Endodermal cell (in vitro differentiated cells): ENCODE results near the gene PRR30. TPM values are rescaled to one million over a fixed set of nuclear protein-coding genes. Genes with fewer than 3 reads are reported as not detected.

Source experiments
- DNase-seq: peaks from one replicate; pipeline ENCODE4 v3.0.0-alpha.2; 2017
- H3K27ac ChIP-seq: 2 replicates; pipeline ENCODE4 v1.5.1; 2013; ENCODE audit warnings: mild to moderate bottlenecking, low read depth, low read length, moderate library complexity
- H3K27me3 ChIP-seq: 2 replicates; pipeline ENCODE4 v1.6.1; 2013; ENCODE audit warnings: mild to moderate bottlenecking, low read length, moderate library complexity; ENCODE audit not compliant: insufficient read depth, control insufficient read depth, poor library complexity, severe bottlenecking
- H3K36me3 ChIP-seq: 2 replicates; pipeline ENCODE4 v1.7.0; 2013; ENCODE audit warnings: mild to moderate bottlenecking, low read length, moderate library complexity; ENCODE audit not compliant: control insufficient read depth, insufficient read depth
- H3K4me1 ChIP-seq: one replicate; pipeline ENCODE4 v1.7.0; 2013; ENCODE audit warnings: low read length; ENCODE audit not compliant: control insufficient read depth, insufficient read depth
- H3K4me3 ChIP-seq: 2 replicates; pipeline ENCODE4 v1.5.1; 2013; ENCODE audit warnings: mild to moderate bottlenecking, low read length, moderate library complexity
- H3K9ac ChIP-seq: 2 replicates; pipeline ENCODE4 v1.6.1; 2013; ENCODE audit warnings: mild to moderate bottlenecking, low read length, moderate library complexity; ENCODE audit not compliant: poor library complexity, severe bottlenecking; ENCODE audit errors: extremely low read depth
- H3K9me3 ChIP-seq: 2 replicates; pipeline ENCODE4 v1.6.1; 2013; ENCODE audit warnings: mild to moderate bottlenecking, low read length, moderate library complexity; ENCODE audit not compliant: control insufficient read depth
- H3K27ac Mint-ChIP-seq: 2 replicates; pipeline ENCODE4 v1.8.0; 2020; ENCODE audit warnings: mixed read lengths
- H3K27me3 Mint-ChIP-seq: 2 replicates; pipeline ENCODE4 v1.8.0; 2021; ENCODE audit warnings: mild to moderate bottlenecking, mixed read lengths; ENCODE audit not compliant: insufficient read depth
- H3K36me3 Mint-ChIP-seq: 2 replicates; pipeline ENCODE4 v1.8.0; 2020; ENCODE audit warnings: low read depth, mixed read lengths
- H3K4me1 Mint-ChIP-seq: 2 replicates; pipeline ENCODE4 v1.8.0; 2020; ENCODE audit warnings: mixed read lengths
- H3K4me3 Mint-ChIP-seq: 2 replicates; pipeline ENCODE4 v1.8.0; 2020; ENCODE audit warnings: mild to moderate bottlenecking, moderate library complexity, mixed read lengths
- H3K9me3 Mint-ChIP-seq: 2 replicates; pipeline ENCODE4 v1.8.0; 2020; ENCODE audit warnings: mild to moderate bottlenecking, mixed read lengths
- WGBS, 2 experiments: methylation state at CpG; one replicate each; pipeline versions ENCODE4 v1.1.5 to v1.1.7; 2013; ENCODE audit warnings: missing lambda C conversion rate in 2 of 2, mixed read lengths in 1 of 2; ENCODE audit not compliant: insufficient coverage in 1 of 2, insufficient read length in 1 of 2; 5-methylcytosine and 5-hydroxymethylcytosine counted together
- total RNA-seq, 2 donors: library from RNA; stranded (reverse); fragmentation: NEBNext Ultra II Directional in 1 of 2; extraction: Animal tissue kit (Norgen Biotek cat#: 25700) in 1 of 2; gene quantifications; 2 replicates in 1 of 2; 3 replicates in 1 of 2; pipeline ENCODE4 v1.2.1, GENCODE V29; 2021
- TF ChIP-seq, protein P1 (sequence below): fragments of 200-600 bp; sonication (generic); conservative IDR thresholded peaks from 2 replicates; pipeline ENCODE4 v1.5.0; 2021; ENCODE audit warnings: antibody characterized with exemption, mild to moderate bottlenecking

PRR30 gene
- total RNA-seq, 2 donors from 2014 or later, result not detected

DNA sequence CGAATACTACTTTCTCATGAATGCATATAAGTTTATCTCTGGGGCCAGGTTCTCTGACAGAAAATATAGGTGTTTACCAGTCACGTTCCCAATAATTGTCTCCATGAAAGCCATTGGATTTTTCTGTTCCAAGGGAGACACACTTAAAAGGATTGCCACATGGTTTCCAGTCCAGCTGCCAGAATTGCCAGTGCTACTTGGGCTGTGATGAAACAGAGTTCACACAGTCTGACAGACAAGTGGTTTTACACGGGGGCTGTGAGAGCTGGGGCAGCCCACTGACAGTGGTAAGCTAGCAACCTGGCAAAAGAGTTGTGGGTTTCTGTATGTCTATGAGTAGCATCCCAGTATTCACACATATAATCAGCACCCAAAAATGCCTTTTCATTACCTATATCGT lies 44.9 kb upstream of the PRR30 start:
- H3K4me3 ChIP-seq, result no peak overlapping the region
- WGBS, 2 experiments, result 88 to 95% methylated on average over 2 to 4 of the region's 4 CpGs
- no peak overlapping the region for H3K27ac Mint-ChIP-seq
- H3K36me3 Mint-ChIP-seq, result no peaks in the 10 kb centered on the region
- no peaks in the 10 kb centered on the region for H3K4me1 ChIP-seq
- no peak for DNase-seq
- H3K27me3 ChIP-seq, result no peaks in the 10 kb centered on the region
- H3K36me3 ChIP-seq, result no peaks in the 10 kb centered on the region
- H3K27ac ChIP-seq, result no peak overlapping the region
- H3K27me3 Mint-ChIP-seq, result peaks cover 9% of the 10 kb centered on the region
- H3K4me1 Mint-ChIP-seq, result peaks cover 2% of the 10 kb centered on the region
- H3K9me3 ChIP-seq, result no peaks in the 10 kb centered on the region
- no peak overlapping the region for H3K4me3 Mint-ChIP-seq
- TF ChIP-seq, protein P1, sequence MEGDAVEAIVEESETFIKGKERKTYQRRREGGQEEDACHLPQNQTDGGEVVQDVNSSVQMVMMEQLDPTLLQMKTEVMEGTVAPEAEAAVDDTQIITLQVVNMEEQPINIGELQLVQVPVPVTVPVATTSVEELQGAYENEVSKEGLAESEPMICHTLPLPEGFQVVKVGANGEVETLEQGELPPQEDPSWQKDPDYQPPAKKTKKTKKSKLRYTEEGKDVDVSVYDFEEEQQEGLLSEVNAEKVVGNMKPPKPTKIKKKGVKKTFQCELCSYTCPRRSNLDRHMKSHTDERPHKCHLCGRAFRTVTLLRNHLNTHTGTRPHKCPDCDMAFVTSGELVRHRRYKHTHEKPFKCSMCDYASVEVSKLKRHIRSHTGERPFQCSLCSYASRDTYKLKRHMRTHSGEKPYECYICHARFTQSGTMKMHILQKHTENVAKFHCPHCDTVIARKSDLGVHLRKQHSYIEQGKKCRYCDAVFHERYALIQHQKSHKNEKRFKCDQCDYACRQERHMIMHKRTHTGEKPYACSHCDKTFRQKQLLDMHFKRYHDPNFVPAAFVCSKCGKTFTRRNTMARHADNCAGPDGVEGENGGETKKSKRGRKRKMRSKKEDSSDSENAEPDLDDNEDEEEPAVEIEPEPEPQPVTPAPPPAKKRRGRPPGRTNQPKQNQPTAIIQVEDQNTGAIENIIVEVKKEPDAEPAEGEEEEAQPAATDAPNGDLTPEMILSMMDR, result no peak
- H3K9ac ChIP-seq, result no peak overlapping the region
- H3K9me3 Mint-ChIP-seq, result no peaks in the 10 kb centered on the region

DNA sequence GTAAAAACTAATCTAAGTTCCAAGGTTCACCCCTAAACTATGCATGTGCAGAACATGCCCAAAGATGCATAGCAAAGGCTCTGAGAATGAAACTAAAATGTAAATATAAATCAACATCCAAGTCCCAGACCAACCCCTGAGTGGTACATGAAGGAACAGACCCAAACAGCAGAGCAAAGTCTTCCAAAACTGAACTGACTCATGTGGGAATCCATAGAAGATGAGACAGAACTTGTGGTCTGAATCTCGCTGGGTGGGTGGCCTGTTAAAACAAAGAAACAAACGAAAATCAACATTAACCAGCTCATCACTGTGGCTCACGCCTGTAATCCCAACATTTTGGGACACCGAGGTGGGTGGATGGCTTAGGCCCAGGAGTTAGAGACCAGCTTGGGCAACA lies 43.1 kb upstream of the PRR30 start:
- WGBS, 2 experiments, result 69 to 71% methylated on average over 4 of the region's 4 CpGs
- H3K36me3 ChIP-seq, result no peaks in the 10 kb centered on the region

DNA sequence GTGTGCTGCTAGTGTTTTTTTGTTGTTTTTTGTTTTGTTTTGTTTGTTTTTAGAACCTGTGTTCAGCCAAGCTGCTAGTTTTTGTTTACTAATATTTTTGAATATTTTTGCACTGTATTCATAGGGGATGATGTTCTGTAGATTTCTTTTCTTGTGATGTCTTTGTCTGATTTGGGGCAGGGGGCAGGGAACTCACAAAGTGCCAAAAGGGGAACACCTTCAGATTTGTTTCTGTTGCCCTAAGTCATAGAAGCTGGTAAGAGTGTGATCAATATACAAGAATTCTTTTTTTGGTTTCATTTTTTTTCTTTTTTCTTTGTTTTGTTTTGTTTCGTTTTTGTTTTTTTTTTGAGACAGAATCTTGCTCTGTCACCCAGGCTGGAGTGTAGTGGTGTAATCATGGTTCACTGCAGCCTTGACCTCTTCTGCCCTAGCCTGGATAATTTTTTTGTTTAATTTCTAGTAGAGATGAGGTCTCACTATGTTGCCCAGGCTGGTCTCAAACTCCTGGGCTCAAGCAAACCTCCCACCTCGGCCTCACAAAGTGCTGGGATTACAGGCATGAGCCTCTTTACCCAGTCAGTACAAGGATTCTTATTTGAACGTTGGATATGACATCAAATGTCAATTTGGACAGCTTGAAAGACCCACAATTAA lies 40.3 kb upstream of the PRR30 start:
- Histone ChIP-seq H3K4me3 (no peak overlapping the region), H3K27ac (no peak overlapping the region), H3K9ac (no peak overlapping the region), H3K36me3 (no peaks in the 10 kb centered on the region), H3K9me3 (no peaks in the 10 kb centered on the region), H3K4me1 (no peaks in the 10 kb centered on the region), H3K27me3 (no peaks in the 10 kb centered on the region)
- TF ChIP-seq, protein P1, result no peak
- no peak for DNase-seq
- 68 to 88% methylated on average over 2 of the region's 3 CpGs for WGBS, 2 experiments
- H3K4me3 Mint-ChIP-seq, result no peak overlapping the region
- no peaks in the 10 kb centered on the region for H3K9me3 Mint-ChIP-seq
- H3K4me1 Mint-ChIP-seq, result no peaks in the 10 kb centered on the region
- H3K27ac Mint-ChIP-seq, result no peak overlapping the region
- H3K36me3 Mint-ChIP-seq, result no peaks in the 10 kb centered on the region
- H3K27me3 Mint-ChIP-seq, result peaks cover 10% of the 10 kb centered on the region

More for the DNA sequence above, 43.1 kb upstream of the PRR30 start:
- Histone ChIP-seq H3K4me1 (no peaks in the 10 kb centered on the region), H3K4me3 (no peak overlapping the region), H3K9ac (no peak overlapping the region), H3K9me3 (no peaks in the 10 kb centered on the region), H3K27me3 (no peaks in the 10 kb centered on the region), H3K27ac (no peak overlapping the region)
- H3K27me3 Mint-ChIP-seq, result peaks cover 10% of the 10 kb centered on the region
- H3K36me3 Mint-ChIP-seq, result no peaks in the 10 kb centered on the region
- DNase-seq, result no peak
- TF ChIP-seq, protein P1, result no peak
- H3K4me3 Mint-ChIP-seq, result no peak overlapping the region
- no peak overlapping the region for H3K27ac Mint-ChIP-seq
- no peaks in the 10 kb centered on the region for H3K9me3 Mint-ChIP-seq
- H3K4me1 Mint-ChIP-seq, result peaks cover 2% of the 10 kb centered on the region
